ENCODE measurements around the gene MISP.

GRCh38 chr19:732148-733069, 18.5 kb upstream of the MISP start:
- TF ChIP-seq CTCF (IDR thresholded peaks at IDR 0.05), result no peak
- TF ChIP-seq POLR2A (IDR thresholded peaks at IDR 0.05), result no peak
- no peak for TF ChIP-seq EP300 (IDR thresholded peaks at IDR 0.05)
